ENCODE data around the gene C19orf85. TPM values are rescaled to one million over a fixed set of nuclear protein-coding genes. Genes with fewer than 3 reads are reported as not detected.

The C19orf85 gene
- total and polyA plus RNA-seq, 2 experiments from 2014 or later = not detected

DNA sequence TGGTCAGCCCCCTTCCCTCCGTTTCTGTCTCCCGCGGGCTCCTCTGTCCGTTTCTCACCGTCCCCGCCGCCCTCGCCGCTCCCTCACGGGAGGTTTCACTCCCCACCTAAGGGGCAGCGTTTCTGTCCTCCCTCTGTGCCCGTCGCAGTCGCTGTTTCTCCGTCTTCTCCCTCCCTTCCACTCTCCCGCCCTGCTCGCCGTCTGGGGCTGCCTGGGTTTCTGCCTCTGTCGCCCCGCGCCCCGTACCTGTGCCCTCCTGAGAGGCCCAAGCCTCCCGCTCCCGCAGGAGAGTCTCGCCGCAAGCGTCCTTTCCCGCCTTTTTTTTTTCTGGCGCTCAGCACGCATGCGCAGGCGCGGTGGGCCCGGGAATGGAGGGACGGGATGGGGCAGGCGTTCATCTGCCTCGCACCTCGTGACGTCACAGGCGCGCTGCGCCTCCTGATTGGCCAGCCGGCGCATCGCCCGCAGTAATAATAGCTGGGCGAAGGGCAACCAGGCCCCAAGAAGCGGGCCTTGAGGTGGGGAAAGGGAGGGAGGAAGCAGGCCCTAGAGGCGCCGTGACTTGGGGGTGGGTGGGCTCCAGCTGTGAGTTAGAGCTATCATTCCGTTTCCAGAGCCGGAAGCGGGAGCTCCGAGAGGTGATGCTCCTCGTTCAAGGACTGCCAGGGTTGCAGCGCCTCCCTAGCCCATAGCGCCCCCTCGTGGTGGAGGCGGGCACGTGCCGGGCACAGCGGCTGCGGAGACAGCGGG lies 39.1 kb upstream of the C19orf85 start:
- TF ChIP-seq EZH2phosphoT487 (IDR thresholded peaks at IDR 0.05; ENCODE audit: insufficient read depth, low read depth) = no peak
- TF ChIP-seq EZH2 (IDR thresholded peaks at IDR 0.05; ENCODE audit: insufficient read depth, poor library complexity, severe bottlenecking) = no peak

GRCh38 chr19:55503157-55503501 lies 38.6 kb upstream of the C19orf85 start:
- H3K9ac ChIP-seq = no peak overlapping the region
- H4K20me1 ChIP-seq (ENCODE audit: insufficient read depth) = no peaks in the 10 kb centered on the region
- no peaks in the 10 kb centered on the region for H3K9me3 ChIP-seq (ENCODE audit: low read depth)
- H3K4me3 ChIP-seq = no peak overlapping the region
- H3K27ac ChIP-seq = no peak overlapping the region
- peak overlapping the region; percentile 86 for H2AFZ ChIP-seq
- in situ Hi-C loops (cut with MboI) = no loop called here
- WGBS, 2 experiments (ENCODE audit: low coverage in 1 of 2, low lambda C conversion rate in 2 of 2, missing lambda C conversion rate in 2 of 2) = 88 to 93% methylated on average over 15 to 17 of the region's 17 CpGs
- H3K4me2 ChIP-seq (ENCODE audit: unreplicated experiment) = no peak overlapping the region
- no peaks in the 10 kb centered on the region for H3K27me3 ChIP-seq (replicated peaks; ENCODE audit: insufficient read depth)
- 0 out of 2 replicates have a peak, but pooled peaks cover 6% of the 10 kb centered on the region for H3F3A ChIP-seq (ENCODE audit: insufficient read depth)
- no peaks in the 10 kb centered on the region for H3K79me2 ChIP-seq (ENCODE audit: insufficient read depth)
- H3K36me3 ChIP-seq (ENCODE audit: low read depth) = no peaks in the 10 kb centered on the region
- H3K4me1 ChIP-seq (ENCODE audit: insufficient read depth) = no peaks in the 10 kb centered on the region
- DNase-seq = no peak
- H3K9me2 ChIP-seq (ENCODE audit: insufficient read depth) = no peaks in the 10 kb centered on the region
- TF ChIP-seq EZH2 (IDR thresholded peaks at IDR 0.05; ENCODE audit: insufficient read depth, poor library complexity, severe bottlenecking) (no peak), EZH2phosphoT487 (IDR thresholded peaks at IDR 0.05; ENCODE audit: insufficient read depth, low read depth) (no peak)

More for the DNA sequence above, 39.1 kb upstream of the C19orf85 start:
- Histone ChIP-seq H3K4me3 (peak overlapping the region; percentile 76), H4K20me1 (ENCODE audit: insufficient read depth) (no peaks in the 10 kb centered on the region), H3K36me3 (ENCODE audit: low read depth) (no peaks in the 10 kb centered on the region), H3K27me3 (replicated peaks; ENCODE audit: insufficient read depth) (no peaks in the 10 kb centered on the region), H3K4me1 (ENCODE audit: insufficient read depth) (no peaks in the 10 kb centered on the region), H3K4me2 (ENCODE audit: unreplicated experiment) (peak overlapping the region; percentile 84), H3K9me3 (ENCODE audit: low read depth) (no peaks in the 10 kb centered on the region), H2AFZ (peak overlapping the region; percentile 86), H3K9me2 (ENCODE audit: insufficient read depth) (no peaks in the 10 kb centered on the region), H3K9ac (peak overlapping the region; percentile 49; the same call in 1 of the 2 replicates), H3K27ac (no peak overlapping the region), H3F3A (ENCODE audit: insufficient read depth) (0 out of 2 replicates have a peak, but pooled peaks cover 6% of the 10 kb centered on the region), H3K79me2 (ENCODE audit: insufficient read depth) (no peaks in the 10 kb centered on the region)
- in situ Hi-C loops (cut with MboI) = no loop called here
- WGBS, 2 experiments (ENCODE audit: low coverage in 1 of 2, low lambda C conversion rate in 2 of 2, missing lambda C conversion rate in 2 of 2) = 16 to 21% methylated on average over 56 to 63 of the region's 64 CpGs
- DNase-seq = peak; percentile 93

DNA sequence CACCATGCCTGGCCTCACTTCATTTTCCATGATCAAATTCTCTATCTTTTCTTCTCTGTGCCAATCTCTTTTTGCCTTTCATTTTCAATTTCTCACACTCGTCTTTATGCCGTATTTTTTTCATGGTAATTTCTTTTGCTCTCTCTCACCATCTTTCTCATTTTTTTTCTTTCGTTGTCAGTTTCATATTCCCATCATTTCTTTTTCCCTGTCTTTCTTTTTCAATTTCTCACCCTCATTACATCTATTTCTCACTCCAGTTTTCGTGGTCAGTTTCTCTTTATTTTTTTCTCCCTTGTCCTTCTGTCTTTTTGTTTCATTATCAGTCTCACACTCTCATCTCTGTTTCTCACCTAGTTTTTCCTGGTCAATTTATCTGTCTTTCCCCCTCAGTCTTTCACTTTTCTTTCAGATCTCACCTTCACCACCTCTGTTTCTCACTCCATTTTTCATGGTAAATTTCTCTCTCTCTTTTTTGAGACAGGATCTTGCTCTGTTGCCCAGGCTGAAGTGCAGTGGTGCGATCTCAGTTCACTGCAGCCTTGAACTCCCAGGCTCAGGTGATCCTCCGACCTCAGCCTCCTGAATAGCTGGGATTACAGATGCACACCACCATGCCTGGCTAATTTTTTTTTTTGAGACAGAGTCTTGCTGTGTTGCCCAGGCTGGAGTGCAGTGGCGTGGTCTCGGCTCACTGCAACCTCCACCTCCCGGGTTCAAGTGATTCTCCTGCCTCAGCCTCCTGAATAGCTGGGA lies 37.8 kb upstream of the C19orf85 start:
- no peak overlapping the region for H3K4me3 ChIP-seq
- no peaks in the 10 kb centered on the region for H4K20me1 ChIP-seq (ENCODE audit: insufficient read depth)
- in situ Hi-C loops (cut with MboI) = no loop called here
- no peak overlapping the region for H3K9ac ChIP-seq
- H3K79me2 ChIP-seq (ENCODE audit: insufficient read depth) = no peaks in the 10 kb centered on the region
- no peak overlapping the region for H3K4me2 ChIP-seq (ENCODE audit: unreplicated experiment)
- no peaks in the 10 kb centered on the region for H3K4me1 ChIP-seq (ENCODE audit: insufficient read depth)
- no peak overlapping the region for H3K27ac ChIP-seq
- 89 to 92% methylated on average over 9 of the region's 9 CpGs for WGBS, 2 experiments (ENCODE audit: low coverage in 1 of 2, low lambda C conversion rate in 2 of 2, missing lambda C conversion rate in 2 of 2)
- H2AFZ ChIP-seq = no peak overlapping the region
- 0 out of 2 replicates have a peak, but pooled peaks cover 6% of the 10 kb centered on the region for H3F3A ChIP-seq (ENCODE audit: insufficient read depth)
- H3K9me3 ChIP-seq (ENCODE audit: low read depth) = no peaks in the 10 kb centered on the region
- TF ChIP-seq EZH2phosphoT487 (IDR thresholded peaks at IDR 0.05; ENCODE audit: insufficient read depth, low read depth) (no peak), EZH2 (IDR thresholded peaks at IDR 0.05; ENCODE audit: insufficient read depth, poor library complexity, severe bottlenecking) (no peak)
- H3K27me3 ChIP-seq (replicated peaks; ENCODE audit: insufficient read depth) = no peaks in the 10 kb centered on the region
- H3K36me3 ChIP-seq (ENCODE audit: low read depth) = no peaks in the 10 kb centered on the region
- no peak for DNase-seq
- H3K9me2 ChIP-seq (ENCODE audit: insufficient read depth) = no peaks in the 10 kb centered on the region

GRCh38 chr19:55500368-55500952 lies 35.9 kb upstream of the C19orf85 start:
- in situ Hi-C loops (cut with MboI) = no loop called here
- WGBS, 2 experiments (ENCODE audit: low coverage in 1 of 2, low lambda C conversion rate in 2 of 2, missing lambda C conversion rate in 2 of 2) = 82 to 83% methylated on average over 23 to 26 of the region's 26 CpGs

More at GRCh38 chr19:55500368-55500952, 35.9 kb upstream of the C19orf85 start:
- Histone ChIP-seq H4K20me1 (ENCODE audit: insufficient read depth) (no peaks in the 10 kb centered on the region), H3K27me3 (replicated peaks; ENCODE audit: insufficient read depth) (no peaks in the 10 kb centered on the region), H3K4me1 (ENCODE audit: insufficient read depth) (no peaks in the 10 kb centered on the region), H3K4me3 (no peak overlapping the region), H3K27ac (no peak overlapping the region), H2AFZ (no peak overlapping the region), H3K79me2 (ENCODE audit: insufficient read depth) (no peaks in the 10 kb centered on the region), H3K9ac (no peak overlapping the region), H3K36me3 (ENCODE audit: low read depth) (no peaks in the 10 kb centered on the region), H3K9me2 (ENCODE audit: insufficient read depth) (no peaks in the 10 kb centered on the region), H3F3A (ENCODE audit: insufficient read depth) (0 out of 2 replicates have a peak, but pooled peaks cover 6% of the 10 kb centered on the region), H3K9me3 (ENCODE audit: low read depth) (no peaks in the 10 kb centered on the region), H3K4me2 (ENCODE audit: unreplicated experiment) (no peak overlapping the region)
- no peak for TF ChIP-seq EZH2 (IDR thresholded peaks at IDR 0.05; ENCODE audit: insufficient read depth, poor library complexity, severe bottlenecking)
- TF ChIP-seq EZH2phosphoT487 (IDR thresholded peaks at IDR 0.05; ENCODE audit: insufficient read depth, low read depth) = no peak
- no peak for DNase-seq
